HepG2 (cell line): ENCODE results near the gene SCMH1. TPM values are rescaled to one million over a fixed set of nuclear protein-coding genes. Genes with fewer than 3 reads are reported as not detected.

Experiments
- AGO1 ChIP-seq: fragments of 200-400 bp; formaldehyde crosslinking; IDR thresholded peaks from 2 replicates; pipeline ENCODE4 v1.6.1; 2017; ENCODE audit warnings: mild to moderate bottlenecking, low read depth, low read length, moderate library complexity; ENCODE audit not compliant: poor library complexity, severe bottlenecking
- AGO2 ChIP-seq: fragments of 200-400 bp; formaldehyde crosslinking; optimal IDR thresholded peaks from 2 replicates; pipeline ENCODE3; 2017; ENCODE audit warnings: mild to moderate bottlenecking, low read depth, low read length, moderate library complexity
- ARNT ChIP-seq: fragments of 450-650 bp; IDR thresholded peaks from 2 replicates; pipeline ENCODE4 v1.6.1; 2017
- ARNT2 ChIP-seq: sonication (generic); formaldehyde crosslinking; IDR thresholded peaks from 2 replicates; pipeline ENCODE4 v1.8.0; 2022; ENCODE audit warnings: mild to moderate bottlenecking, low read depth, missing genetic modification reagents, moderate library complexity
- CERS6 ChIP-seq: sonication (generic); formaldehyde crosslinking; IDR thresholded peaks from 2 replicates; pipeline ENCODE4 v1.5.0; 2020; ENCODE audit warnings: missing genetic modification reagents
- DNMT1 ChIP-seq: sonication (generic); formaldehyde crosslinking; IDR thresholded peaks from 2 replicates; pipeline ENCODE4 v1.5.1; 2020; ENCODE audit warnings: mild to moderate bottlenecking, missing genetic modification reagents
- FOXK2 ChIP-seq: fragments of 450-650 bp; IDR thresholded peaks from 2 replicates; pipeline ENCODE4 v1.6.1; 2016
- GATA4 ChIP-seq: sonication (generic); IDR thresholded peaks from 2 replicates; pipeline ENCODE4 v1.6.1; 2016; ENCODE audit warnings: antibody characterized with exemption, low read depth, borderline replicate concordance
- HDAC1 ChIP-seq: sonication (generic); formaldehyde crosslinking; IDR thresholded peaks from 2 replicates; pipeline ENCODE4 v1.5.1; 2020; ENCODE audit warnings: mild to moderate bottlenecking, missing genetic modification reagents
- KLF6 ChIP-seq: IDR thresholded peaks from 2 replicates; pipeline ENCODE4 v1.8.0; 2016; ENCODE audit warnings: missing biosample characterization, missing genetic modification reagents
- NCOA2 ChIP-seq: sonication (generic); formaldehyde crosslinking; IDR thresholded peaks from 2 replicates; pipeline ENCODE4 v1.8.0; 2022; ENCODE audit warnings: inconsistent platforms
- PCBP1 ChIP-seq: fragments of 200-400 bp; formaldehyde crosslinking; IDR thresholded peaks from 2 replicates; pipeline ENCODE4 v1.6.1; 2017; ENCODE audit warnings: mild to moderate bottlenecking, low read depth, low read length, borderline replicate concordance
- PRMT3 ChIP-seq: sonication (generic); formaldehyde crosslinking; IDR thresholded peaks from 2 replicates; pipeline ENCODE4 v1.8.1; 2022; ENCODE audit warnings: low read depth, mild to moderate bottlenecking, moderate library complexity, missing genetic modification reagents, borderline replicate concordance
- RCOR2 ChIP-seq: IDR thresholded peaks from 2 replicates; pipeline ENCODE4 v1.6.1; 2016; ENCODE audit warnings: missing biosample characterization, missing genetic modification reagents
- RFXAP ChIP-seq: sonication (generic); formaldehyde crosslinking; IDR thresholded peaks from 2 replicates; pipeline ENCODE4 v1.4.0; 2020; ENCODE audit warnings: missing genetic modification reagents, borderline replicate concordance
- SP4 ChIP-seq: sonication (generic); formaldehyde crosslinking; IDR thresholded peaks from 2 replicates; pipeline ENCODE4 v1.8.1; 2023; ENCODE audit warnings: mild to moderate bottlenecking, missing genetic modification reagents
- TIGD3 ChIP-seq: sonication (generic); formaldehyde crosslinking; IDR thresholded peaks from 2 replicates; pipeline ENCODE4 v1.5.1; 2020; ENCODE audit warnings: mild to moderate bottlenecking, missing genetic modification reagents, borderline replicate concordance
- ZEB1 ChIP-seq: IDR thresholded peaks from 2 replicates; pipeline ENCODE4 v1.6.1; 2012; ENCODE audit warnings: mild to moderate bottlenecking, low read depth, inconsistent platforms; ENCODE audit not compliant: insufficient replicate concordance
- ZNF572 ChIP-seq: sonication (generic); formaldehyde crosslinking; IDR thresholded peaks from 2 replicates; pipeline ENCODE4 v1.5.1; 2020; ENCODE audit warnings: mild to moderate bottlenecking, missing genetic modification reagents
- ZNF790 ChIP-seq: sonication (generic); formaldehyde crosslinking; IDR thresholded peaks from 2 replicates; pipeline ENCODE4 v1.8.0; 2022; ENCODE audit warnings: missing genetic modification reagents, mild to moderate bottlenecking, borderline replicate concordance
- polyA plus RNA-seq, 8 experiments: library from polyadenylated mRNA; depleted of rRNA in 3 of 8; stranded (reverse) in 7 of 8; unstranded in 1 of 8; fragments of >200 nt; fragmentation: Illumina TruSeq in 4 of 8; extraction: Trizol in 4 of 8; gene quantifications; 2 replicates each; pipeline versions ENCODE4 v1.2.1 to v1.2.3, GENCODE V29; 2011 to 2016; ENCODE audit warnings: low read depth in 4 of 8, missing spikeins in 1 of 8, mixed read lengths in 1 of 8; ENCODE audit not compliant: insufficient read depth in 1 of 8
- total RNA-seq, 5 experiments: library from RNA; depleted of rRNA; stranded (reverse); fragments of >200 nt; fragmentation: Illumina TruSeq; extraction: Trizol; gene quantifications; 2 replicates each; pipeline ENCODE4 v1.2.3, GENCODE V29; 2016; ENCODE audit warnings: low read depth in 1 of 5
- TF ChIP-seq, protein P1 (sequence below): sonication (generic); formaldehyde crosslinking; IDR thresholded peaks from 2 replicates; pipeline ENCODE4 v1.5.0; 2020; ENCODE audit warnings: mild to moderate bottlenecking, missing genetic modification reagents, moderate library complexity
- TF ChIP-seq, protein P2 (sequence below): sonication (generic); formaldehyde crosslinking; IDR thresholded peaks from 2 replicates; pipeline ENCODE4 v1.8.0; 2022; ENCODE audit warnings: mild to moderate bottlenecking, missing genetic modification reagents, borderline replicate concordance
- TF ChIP-seq, protein P3 (sequence below): sonication (generic); formaldehyde crosslinking; conservative IDR thresholded peaks from 2 replicates; pipeline ENCODE4 v1.4.0; 2020; ENCODE audit warnings: missing genetic modification reagents

SCMH1 gene
- total and polyA plus RNA-seq, 2 of the 13 experiments (the other 11 are each of a cell fraction or from before 2014, with no cell fraction given) = 41.8 to 52.6 TPM

GRCh38 chr1:41023279-41023990 is 218.7 kb downstream of the SCMH1 start (continued):
- TF ChIP-seq ZNF790 (CRISPR knock-in tag) (no peak), ARNT (no peak), DNMT1 (no peak), TIGD3 (CRISPR knock-in tag) (no peak), RFXAP (no peak), PCBP1 (no peak), SP4 (CRISPR knock-in tag) (no peak), FOXK2 (no peak), ZNF572 (0 out of 2 replicates have a peak, but pooled peaks have one; percentile 28), RCOR2 (CRISPR knock-in tag) (no peak), HDAC1 (CRISPR knock-in tag) (no peak), CERS6 (CRISPR knock-in tag) (no peak), GATA4 (no peak), ZEB1 (no peak), NCOA2 (CRISPR knock-in tag) (no peak), KLF6 (CRISPR knock-in tag) (no peak), AGO2 (peak; percentile 87), PRMT3 (no peak), AGO1 (no peak), ARNT2 (CRISPR knock-in tag) (peak; percentile 42; the same call in 1 of the 2 replicates)
- TF ChIP-seq, protein P1, sequence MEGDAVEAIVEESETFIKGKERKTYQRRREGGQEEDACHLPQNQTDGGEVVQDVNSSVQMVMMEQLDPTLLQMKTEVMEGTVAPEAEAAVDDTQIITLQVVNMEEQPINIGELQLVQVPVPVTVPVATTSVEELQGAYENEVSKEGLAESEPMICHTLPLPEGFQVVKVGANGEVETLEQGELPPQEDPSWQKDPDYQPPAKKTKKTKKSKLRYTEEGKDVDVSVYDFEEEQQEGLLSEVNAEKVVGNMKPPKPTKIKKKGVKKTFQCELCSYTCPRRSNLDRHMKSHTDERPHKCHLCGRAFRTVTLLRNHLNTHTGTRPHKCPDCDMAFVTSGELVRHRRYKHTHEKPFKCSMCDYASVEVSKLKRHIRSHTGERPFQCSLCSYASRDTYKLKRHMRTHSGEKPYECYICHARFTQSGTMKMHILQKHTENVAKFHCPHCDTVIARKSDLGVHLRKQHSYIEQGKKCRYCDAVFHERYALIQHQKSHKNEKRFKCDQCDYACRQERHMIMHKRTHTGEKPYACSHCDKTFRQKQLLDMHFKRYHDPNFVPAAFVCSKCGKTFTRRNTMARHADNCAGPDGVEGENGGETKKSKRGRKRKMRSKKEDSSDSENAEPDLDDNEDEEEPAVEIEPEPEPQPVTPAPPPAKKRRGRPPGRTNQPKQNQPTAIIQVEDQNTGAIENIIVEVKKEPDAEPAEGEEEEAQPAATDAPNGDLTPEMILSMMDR (CRISPR knock-in tag) = peak; percentile 63
- TF ChIP-seq, protein P2, sequence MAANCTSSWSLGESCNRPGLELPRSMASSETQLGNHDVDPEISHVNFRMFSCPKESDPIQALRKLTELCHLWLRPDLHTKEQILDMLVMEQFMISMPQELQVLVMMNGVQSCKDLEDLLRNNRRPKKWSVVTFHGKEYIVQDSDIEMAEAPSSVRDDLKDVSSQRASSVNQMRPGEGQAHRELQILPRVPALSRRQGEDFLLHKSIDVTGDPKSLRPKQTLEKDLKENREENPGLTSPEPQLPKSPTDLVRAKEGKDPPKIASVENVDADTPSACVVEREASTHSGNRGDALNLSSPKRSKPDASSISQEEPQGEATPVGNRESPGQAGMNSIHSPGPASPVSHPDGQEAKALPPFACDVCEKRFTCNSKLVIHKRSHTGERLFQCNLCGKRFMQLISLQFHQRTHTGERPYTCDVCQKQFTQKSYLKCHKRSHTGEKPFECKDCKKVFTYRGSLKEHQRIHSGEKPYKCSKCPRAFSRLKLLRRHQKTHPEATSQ (CRISPR knock-in tag) = no peak
- TF ChIP-seq, protein P3, sequence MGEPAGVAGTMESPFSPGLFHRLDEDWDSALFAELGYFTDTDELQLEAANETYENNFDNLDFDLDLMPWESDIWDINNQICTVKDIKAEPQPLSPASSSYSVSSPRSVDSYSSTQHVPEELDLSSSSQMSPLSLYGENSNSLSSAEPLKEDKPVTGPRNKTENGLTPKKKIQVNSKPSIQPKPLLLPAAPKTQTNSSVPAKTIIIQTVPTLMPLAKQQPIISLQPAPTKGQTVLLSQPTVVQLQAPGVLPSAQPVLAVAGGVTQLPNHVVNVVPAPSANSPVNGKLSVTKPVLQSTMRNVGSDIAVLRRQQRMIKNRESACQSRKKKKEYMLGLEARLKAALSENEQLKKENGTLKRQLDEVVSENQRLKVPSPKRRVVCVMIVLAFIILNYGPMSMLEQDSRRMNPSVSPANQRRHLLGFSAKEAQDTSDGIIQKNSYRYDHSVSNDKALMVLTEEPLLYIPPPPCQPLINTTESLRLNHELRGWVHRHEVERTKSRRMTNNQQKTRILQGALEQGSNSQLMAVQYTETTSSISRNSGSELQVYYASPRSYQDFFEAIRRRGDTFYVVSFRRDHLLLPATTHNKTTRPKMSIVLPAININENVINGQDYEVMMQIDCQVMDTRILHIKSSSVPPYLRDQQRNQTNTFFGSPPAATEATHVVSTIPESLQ (CRISPR knock-in tag) = no peak
